ENCODE results near the gene GAB4.

GAB4 gene

DNA sequence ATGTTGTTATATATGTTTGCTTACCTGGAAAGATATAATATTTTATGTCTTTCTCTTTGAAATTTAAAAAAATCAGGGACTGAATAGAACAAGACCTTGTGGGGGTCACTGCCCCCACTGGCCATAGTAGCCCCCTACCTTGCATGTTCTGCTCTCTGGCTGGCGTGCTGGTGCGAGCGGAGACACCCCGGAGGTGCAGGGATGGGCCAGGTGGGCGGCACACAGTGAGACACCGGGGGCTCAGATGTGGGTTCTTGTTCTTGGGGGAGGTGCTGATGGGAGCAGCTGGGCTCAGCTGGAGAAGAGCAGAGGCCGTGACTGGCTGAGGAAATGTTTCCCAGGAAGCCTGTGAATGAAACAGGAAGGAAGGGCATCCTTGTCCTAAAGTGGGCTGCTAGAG, 20.2 kb downstream of the GAB4 start:
- DNase-seq: no peak

DNA sequence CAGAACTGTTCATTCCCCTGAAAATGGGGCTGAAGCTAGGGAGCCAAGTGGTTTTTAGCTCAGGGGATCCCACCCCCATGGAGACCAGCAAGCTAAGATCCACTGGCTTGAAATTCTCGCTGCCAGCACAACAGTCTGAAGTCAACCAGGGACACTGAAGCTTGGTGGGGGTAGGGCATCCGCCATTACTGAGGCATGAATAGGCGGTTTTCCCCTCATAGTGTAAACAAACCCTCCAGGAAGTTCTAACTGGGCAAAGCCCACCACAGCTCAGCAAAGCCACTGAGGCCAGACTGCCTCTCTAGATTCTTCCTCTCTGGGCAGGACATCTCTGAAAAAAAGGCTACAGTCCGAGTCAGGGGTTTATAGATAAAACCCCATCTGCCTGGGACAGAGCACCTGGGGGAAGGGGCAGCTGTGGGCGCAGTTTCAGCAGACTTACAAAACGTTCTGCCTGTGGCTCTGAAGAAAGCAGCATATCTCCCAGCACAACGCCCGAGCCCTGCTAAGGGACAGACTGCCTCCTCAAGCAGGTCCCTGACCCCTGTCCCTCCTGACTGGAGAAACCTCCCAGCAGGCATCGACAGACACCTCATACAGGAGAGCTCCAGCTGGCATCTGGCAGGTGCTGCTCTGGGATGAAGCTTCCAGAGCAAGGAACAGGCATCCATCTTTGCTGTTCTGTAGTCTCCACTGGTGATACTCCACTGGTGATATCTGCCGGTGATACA, 32.7 kb downstream of the GAB4 start:
- DNase-seq: no peak

GRCh38 chr22:16974298-16975084, 33.5 kb downstream of the GAB4 start:
- no peak for DNase-seq

DNA sequence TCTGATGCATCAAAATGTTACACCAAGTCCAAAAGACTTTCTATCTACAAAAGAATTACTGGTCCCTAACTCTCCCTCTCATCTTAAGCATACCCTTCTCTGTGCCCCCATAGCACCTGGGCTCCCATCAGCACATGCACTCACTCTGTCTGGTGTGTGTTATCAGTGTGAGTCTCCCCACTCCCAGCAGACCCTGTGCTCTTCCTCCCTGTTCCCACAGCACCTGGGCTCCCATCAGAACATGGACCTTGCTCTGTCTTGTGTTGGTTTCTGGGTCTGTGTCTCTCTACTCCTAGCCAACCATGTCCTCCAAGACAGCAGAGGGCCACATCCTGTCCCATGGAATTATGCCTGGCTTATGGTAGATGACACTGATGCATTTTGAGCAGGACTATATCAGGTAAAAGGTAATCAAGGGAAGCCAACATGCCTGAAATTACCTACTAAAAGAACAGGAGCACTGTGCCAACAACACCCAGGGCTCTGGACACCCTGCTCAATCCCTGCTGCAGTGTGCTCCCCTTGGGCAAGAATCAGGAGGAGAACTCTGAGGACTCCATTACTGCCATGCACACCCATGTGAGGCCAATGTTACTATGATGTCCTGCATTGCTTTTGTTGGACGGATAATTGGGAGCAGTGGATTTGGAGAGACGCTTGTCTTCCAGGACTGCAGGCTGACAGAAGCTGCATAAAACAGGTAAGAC, 34.3 kb downstream of the GAB4 start:
- DNase-seq: no peak

DNA sequence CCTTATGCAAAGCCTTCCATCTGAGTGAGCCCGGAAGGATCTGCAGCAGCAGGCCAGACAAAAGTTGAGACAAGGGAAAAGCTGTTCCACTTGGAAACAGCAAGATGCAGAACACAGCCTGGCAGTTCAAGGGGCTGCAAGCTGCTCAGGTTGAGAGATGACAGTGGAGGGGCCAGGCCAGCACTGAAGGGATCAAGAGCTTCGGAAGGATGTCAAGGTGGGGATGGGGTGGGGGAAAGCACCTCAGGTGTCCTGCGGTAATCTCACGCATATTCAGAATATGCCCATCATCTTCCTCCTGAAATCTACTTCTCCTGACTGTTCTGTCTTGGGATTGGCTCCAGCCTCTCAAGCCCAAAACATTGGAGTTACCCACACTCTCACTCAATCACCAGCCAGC, 35.7 kb downstream of the GAB4 start:
- DNase-seq: no peak

DNA sequence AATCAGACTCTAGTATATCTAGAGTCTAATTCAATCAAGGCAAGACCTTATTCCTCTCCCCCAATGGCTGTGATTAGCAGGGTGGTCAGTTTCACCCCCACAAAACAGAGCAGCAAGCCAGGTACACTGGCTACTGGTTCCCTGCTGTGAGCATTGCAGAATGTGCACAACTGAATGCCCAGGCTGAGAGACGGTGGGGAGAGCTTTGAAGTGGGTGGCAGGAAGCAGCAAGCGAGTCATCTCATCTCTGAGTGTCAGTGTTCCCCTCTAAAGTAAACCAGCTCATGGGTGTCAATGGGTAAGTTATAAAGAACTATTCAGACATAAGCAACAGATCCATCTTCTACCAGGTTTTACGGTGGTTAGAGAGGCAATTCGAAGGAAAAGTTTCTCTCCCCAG, 37.6 kb downstream of the GAB4 start:
- DNase-seq: no peak

DNA sequence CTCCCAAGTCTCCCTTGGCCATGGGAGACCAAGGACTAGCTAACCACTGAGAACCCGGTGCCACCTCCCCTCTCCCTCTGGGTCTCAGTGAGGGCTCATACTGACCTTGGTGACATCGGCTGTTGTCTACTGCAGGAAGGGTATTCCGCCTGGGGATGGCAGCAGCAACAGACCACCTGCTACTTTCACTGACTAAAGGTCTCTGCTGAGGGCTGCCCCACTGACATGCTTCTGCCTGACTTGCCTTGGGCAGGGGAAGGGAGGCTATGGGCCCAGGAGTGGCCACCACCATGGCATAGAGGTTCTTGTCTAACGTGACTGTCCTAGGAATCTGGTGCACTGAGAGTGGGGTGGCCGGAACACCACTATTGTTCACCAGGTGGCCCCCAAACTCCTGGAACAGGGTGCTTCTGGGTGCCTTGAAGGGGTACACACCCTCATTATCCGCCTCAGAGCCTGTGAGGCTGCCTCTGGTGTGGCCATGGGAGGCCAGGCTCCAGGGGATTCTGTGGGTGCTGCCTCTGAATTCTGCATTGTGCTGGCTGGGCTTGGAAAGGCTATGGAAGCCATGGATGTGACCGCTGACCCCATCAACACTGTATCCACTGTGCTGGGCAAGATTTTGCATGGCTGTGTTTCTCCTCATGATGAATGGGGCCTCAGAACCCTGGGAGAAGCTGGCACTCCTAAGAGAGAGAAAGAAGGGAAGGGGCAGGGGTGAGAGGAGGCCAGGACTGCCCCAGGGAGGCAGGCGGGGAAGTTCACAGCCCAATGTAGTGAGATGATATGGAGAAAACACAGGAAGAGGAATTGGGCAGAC, 38.3 kb downstream of the GAB4 start:
- no peak for DNase-seq

DNA sequence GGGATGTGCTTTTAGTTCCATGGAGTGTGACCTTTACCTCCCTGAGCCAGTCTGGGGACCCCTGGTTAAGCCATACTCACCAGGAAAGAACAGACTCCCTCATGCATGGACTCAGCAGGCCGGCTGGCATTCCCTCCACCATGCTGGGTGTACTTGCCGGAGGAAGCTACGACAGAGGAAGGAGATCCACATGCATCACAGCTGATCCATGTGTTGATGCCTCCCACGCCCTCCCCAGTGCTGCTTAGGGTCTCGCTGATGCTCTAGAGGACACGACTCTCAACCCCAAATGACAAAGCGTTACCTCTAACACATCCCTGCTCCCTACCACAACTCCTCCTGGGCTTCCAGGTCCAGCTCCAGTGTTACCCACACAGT, 39.8 kb downstream of the GAB4 start:
- DNase-seq: no peak

GRCh38 chr22:16967453-16968217, 40.4 kb downstream of the GAB4 start:
- no peak for DNase-seq

DNA sequence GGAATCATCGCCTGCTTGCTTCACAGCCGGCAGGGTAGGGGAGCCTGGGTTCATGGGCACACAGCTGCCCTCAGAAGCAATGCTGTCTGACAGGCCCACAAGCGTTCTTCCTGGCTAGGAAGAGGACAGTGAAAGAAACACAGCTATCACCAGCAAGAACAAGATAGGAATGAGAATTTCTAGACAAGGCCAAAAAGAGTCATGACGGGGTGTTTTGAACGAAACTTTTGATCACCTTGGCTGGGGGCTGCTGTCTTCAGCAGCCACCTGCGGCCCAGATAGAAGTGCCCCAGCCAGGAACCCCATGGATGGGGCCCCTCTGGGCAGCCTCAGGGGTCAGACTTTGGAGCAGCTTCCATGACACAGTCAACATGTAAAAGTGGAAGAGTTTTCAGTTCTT, 41.8 kb downstream of the GAB4 start:
- DNase-seq: no peak

DNA sequence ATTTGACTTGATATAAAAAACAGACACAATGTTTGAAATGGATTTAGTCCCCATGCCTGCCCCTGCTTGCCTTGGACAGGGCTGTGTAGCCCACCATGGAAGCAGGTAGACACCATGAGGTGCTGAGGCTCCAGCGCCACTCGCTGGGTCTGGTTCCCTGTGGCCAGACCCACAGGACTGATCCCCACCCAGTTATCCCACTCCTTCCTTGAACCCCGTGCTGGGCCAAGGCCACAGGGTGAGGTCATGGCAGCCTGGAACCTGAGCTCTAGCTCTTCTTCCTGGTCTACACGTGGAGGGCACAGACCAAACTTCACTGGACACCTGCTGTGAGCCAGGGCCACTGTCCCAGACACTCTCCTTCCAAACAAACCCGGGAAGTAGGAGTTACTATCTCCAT, 42.5 kb downstream of the GAB4 start:
- no peak for DNase-seq

GRCh38 chr22:16965083-16965482, 42.9 kb downstream of the GAB4 start:
- DNase-seq: no peak

DNA sequence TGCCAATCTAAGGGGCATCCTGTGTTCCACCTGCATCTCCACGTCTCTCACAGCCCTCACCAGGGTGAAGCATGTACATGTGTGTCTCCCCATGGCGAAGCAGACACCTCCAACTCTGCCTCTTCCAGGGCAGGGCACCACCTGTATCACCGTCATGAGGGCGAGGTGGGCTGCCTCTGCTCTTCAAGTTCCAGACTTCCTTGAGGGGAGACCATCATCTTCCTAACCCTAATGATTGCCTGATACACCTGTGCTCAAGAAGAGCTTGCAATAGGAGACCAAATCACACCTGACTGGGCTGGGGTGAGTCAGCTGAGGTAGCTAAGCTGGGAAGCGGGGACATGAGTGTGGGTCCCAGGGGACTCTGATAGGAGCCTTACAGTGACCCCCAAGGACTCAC, 43.7 kb downstream of the GAB4 start:
- no peak for DNase-seq

- no peak for DNase-seq
Measured at GRCh38 chr22:16963189-16963945, 44.7 kb downstream of the GAB4 start.

DNA sequence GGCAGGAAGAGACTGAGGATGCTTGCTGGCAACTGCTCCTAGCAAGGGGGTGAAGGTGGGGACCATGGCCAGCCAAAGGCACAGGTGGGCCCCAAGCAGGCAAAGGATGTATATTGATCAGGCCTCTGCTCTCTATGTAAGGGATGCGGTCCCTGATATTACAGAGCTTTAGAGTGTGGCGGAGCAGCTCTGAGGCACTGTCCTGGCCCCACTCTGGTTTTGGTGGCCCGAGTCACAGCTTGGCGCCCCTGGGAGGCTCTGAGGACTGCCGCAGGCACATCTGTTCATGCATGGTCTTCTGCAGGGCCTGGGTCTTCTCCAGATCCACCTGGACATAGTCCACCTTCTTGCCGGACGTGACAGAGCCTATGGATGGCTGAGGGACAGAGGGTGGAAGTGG, 45.5 kb downstream of the GAB4 start:
- DNase-seq: no peak

DNA sequence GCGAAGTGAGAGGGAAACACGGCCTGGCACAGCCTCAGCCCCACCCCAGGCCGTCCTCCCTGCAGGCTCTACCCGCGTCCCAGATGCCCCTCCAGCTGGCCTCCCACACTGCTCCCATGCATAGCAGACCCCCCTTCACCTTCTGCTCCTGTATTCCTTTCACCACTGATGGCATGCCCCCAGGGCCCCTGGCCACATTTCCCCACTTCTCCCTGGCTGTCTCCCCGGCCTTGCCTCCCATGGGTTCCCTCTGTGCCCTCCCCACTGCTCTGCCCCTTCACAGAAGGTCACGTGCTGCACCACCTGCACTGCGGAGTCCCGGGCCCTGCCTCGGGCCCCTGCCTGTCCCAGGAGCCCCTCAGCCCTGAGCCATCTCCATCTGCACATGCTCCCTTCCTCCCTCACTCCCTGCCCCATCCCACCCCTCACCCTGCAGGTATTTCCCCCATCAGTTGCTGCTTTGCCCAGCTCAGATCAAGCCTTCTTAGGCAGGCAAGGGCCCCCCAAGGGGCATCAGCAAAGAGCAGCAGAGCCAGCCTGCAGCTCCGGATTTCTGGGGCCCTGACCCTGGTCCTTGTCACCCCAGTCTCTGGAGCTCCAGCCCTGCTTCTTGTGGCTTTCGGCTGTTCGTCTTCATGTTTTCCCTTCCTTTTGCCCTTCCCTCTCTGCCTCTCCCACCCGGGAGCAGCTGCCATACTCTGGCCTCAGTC, 46.4 kb downstream of the GAB4 start:
- no peak for DNase-seq

DNA sequence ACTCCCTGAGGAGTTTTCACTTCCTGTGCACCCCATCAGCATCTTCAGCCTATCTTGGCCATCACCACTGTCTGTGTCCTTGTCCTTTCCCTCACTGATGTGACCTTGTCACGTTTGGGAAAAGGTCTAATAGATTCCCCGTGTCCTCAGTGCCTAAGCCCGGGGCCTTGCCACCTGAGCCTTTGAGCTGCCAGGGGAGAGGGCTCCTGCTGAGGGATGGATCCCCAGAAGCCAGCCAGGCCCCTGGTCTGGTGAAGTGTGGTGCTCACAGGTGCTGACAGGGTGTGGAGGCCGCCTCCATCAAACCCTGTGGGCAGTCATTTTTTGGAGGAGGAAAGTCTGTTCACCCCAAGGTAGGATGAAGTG, 47.2 kb downstream of the GAB4 start:
- DNase-seq: no peak

- no peak for DNase-seq
Measured at GRCh38 chr22:16960220-16960883, 47.7 kb downstream of the GAB4 start.

DNA sequence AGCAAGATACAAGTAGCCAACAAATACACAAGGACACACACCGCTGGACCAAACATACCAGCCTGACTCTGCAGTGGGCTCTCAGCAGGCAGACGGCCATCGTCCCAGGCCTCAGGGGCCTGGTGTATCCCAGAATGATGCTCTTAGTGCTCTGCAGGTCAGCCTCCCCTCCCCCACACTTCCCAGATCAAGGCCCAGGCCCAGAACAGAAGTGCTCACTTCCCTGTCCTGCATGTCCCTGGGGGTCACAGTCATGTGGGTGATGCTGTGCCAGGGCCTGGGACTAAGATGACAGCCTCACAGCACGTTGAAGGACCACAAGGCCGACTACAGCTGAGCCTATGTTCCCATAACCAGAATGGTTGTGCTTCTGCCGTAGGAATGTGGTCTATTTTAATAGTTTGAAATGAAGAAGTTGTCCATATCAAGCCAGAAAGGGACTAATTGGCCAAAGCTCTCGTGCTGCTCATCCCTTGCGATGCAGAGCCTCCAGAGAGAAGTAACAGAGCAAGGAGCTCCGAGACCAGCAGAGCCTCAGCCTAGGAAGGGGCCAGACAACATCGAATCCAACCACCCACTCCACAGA, 48.6 kb downstream of the GAB4 start:
- DNase-seq: no peak

DNA sequence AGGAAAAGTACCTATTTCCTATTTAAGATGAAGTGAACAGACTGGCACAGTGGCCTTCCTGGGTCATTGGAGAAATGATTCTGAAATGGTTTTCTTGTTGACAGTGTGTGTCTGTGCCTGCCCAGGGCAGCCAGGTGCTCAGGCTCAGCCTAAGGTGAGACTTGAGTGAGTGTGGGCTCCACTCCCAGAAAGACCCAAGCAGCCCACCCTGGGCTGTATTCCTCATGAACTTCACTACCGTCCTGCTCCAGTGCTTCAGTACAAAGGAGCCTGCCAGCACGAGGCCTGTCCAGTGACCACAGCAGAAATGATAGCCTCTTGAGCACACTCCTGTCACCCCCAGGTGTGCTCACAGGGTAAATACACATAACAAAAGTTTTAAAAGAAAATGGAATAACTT, 49.5 kb downstream of the GAB4 start:
- no peak for DNase-seq

Data from midbrain (tissue), 1 donor.